Psoas muscle (tissue), 8 donors: ENCODE data around the gene RNF146. TPM values are rescaled to one million over a fixed set of nuclear protein-coding genes. Genes with fewer than 3 reads are reported as not detected.
A peak's percentile ranks its signal among the peaks of the same experiment; 100 is the strongest.

Source experiments
- ATAC-seq, 4 donors: fragments of 200-7000 bp; cut with Tn5 transposase; one replicate each; pipeline ENCODE4 v1.9.1; 2020; ENCODE audit warnings: moderate library complexity in 3 of 4, mild to moderate bottlenecking in 2 of 4
- DNase-seq, 2 donors: peaks; one replicate each; pipeline ENCODE4 v3.0.0-alpha.2; 2020
- H3K27ac ChIP-seq: fragments of 200-600 bp; one replicate; pipeline ENCODE4 v1.8.0; 2022
- H3K27me3 ChIP-seq, 3 donors: fragments of 200-600 bp in 1 of 3; one replicate each; pipeline versions ENCODE4 v1.6.1 to v1.8.0; 2013 to 2022; ENCODE audit warnings: low read length in 2 of 3, mild to moderate bottlenecking in 2 of 3, moderate library complexity in 1 of 3; ENCODE audit not compliant: insufficient read depth in 3 of 3
- H3K36me3 ChIP-seq, 2 donors: fragments of 200-600 bp in 1 of 2; one replicate each; pipeline versions ENCODE4 v1.6.1 to v1.8.0; 2013 to 2022; ENCODE audit warnings: low read depth in 1 of 2, mild to moderate bottlenecking in 1 of 2, moderate library complexity in 1 of 2; ENCODE audit not compliant: insufficient read depth in 1 of 2
- H3K4me1 ChIP-seq: fragments of 200-600 bp; one replicate; pipeline ENCODE4 v1.8.0; 2022
- H3K4me3 ChIP-seq: fragments of 200-600 bp; one replicate; pipeline ENCODE4 v1.8.0; 2022; ENCODE audit warnings: mild to moderate bottlenecking
- H3K9me3 ChIP-seq: fragments of 200-600 bp; one replicate; pipeline ENCODE4 v1.8.0; 2022
- WGBS, 3 donors: extraction: QIAGEN DNeasy Blood & Tissue Kit; methylation state at CpG; one replicate each; pipeline versions ENCODE4 v1.1.6 to v1.1.7; 2013; 5-methylcytosine and 5-hydroxymethylcytosine counted together
- intact Hi-C, 2 donors: fragments of 100-400 bp; cut with DNase I; formaldehyde crosslinking; loops; one replicate each; pipeline versions ENCODE4 v1.11.0 to v1.14.2; 2022
- polyA plus RNA-seq, 3 donors: library from polyadenylated mRNA; stranded (reverse); fragments of 200-250 nt; gene quantifications; one replicate each; pipeline ENCODE4 v1.2.3, GENCODE V29; 2013
- total RNA-seq, 4 donors: library from RNA; stranded (reverse); fragmentation: NEBNext Ultra II Directional in 2 of 4; extraction: Animal tissue kit (Norgen Biotek cat#: 25700) in 2 of 4; gene quantifications; one replicate each; pipeline versions ENCODE4 v1.2.1 to v1.2.4, GENCODE V29; 2021 to 2023
- TF ChIP-seq, protein P1 (sequence below): fragments of 200-600 bp; IDR thresholded peaks from one replicate; pipeline ENCODE4 v1.8.0; 2022; ENCODE audit warnings: antibody characterized with exemption
- donor health status: healthy with polysubstance abuse.
- donor health status: DM: no; HTN: no; CAD: no; lungs with moderate emphysema.
- donor health status: Bipolar disorder and iron deficiency.
- donor health status: healthy.
- donor health status: DM: yes; HTN: yes; CAD: no.
- donor health status: DM: no; HTN: no; CAD: no.
- donor health status: DM: no; HTN: no; CAD: no.
- donor health status: DM: yes; HTN: yes; CAD: no.

Gene RNF146
- total and polyA plus RNA-seq, 7 donors, result 15.9 to 81.5 (median 72.6) TPM

DNA sequence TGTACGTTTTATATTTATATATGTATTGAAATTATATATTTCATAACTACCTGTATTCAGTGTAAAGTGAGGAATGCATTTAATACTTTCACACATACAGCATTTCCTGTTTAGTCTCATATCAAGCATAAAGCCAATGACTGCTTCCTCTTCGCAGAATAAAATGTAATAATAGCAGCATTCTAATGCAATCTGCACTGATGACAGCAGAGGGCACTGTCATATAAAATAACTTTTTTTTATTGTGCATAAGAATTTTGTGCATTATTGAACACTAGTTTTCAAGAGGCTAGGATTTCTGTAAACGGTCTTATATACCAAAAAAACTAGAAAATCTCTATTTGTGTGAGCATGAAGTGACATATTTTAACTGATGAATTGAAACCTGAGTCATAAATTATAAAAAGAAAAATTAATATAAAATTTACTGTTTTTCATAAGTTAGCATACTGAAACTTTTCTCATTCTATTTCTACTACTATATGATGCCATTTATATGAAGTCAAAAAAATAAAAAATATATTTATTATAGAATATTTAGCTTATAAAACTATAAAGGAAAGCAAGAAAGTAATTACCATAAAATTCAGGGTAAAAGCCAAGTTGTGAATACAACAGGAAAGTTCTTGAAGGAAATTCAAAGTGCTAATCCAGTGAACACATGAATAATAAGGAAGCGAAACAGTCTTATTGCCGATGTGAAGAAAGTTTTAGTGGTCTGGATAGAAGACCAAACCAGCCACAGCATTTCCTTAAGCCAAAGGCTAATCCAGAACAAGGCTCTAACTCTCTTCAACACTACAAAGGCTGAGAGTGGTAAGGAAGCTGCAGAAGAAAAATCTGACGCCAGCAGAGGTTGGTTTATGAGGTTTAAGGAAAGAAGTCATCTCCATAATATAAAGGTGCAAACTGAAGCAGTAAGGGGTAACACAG, 36.3 kb downstream of the RNF146 start:
- no peaks in the 10 kb centered on the region for H3K27me3 ChIP-seq
- H3K4me1 ChIP-seq, result peaks cover 14% of the 10 kb centered on the region
- no peaks in the 10 kb centered on the region for H3K36me3 ChIP-seq
- 40 to 49% (median 42%) methylated on average over 6 of the region's 6 CpGs for WGBS, 3 donors
- no peak overlapping the region for H3K4me3 ChIP-seq
- no peak overlapping the region for H3K27ac ChIP-seq
- ATAC-seq, result peak in 3 of 4 donors; percentile 49 to 68 (median 53)
- no peaks in the 10 kb centered on the region for H3K9me3 ChIP-seq
- DNase-seq, result no peak
- intact Hi-C loops, result loop anchor here (5.0 to 10.0 kb wide), 3 partner anchors 122 to 239 kb away; no protein-coding TSS in a partner anchor
- TF ChIP-seq, protein P1, sequence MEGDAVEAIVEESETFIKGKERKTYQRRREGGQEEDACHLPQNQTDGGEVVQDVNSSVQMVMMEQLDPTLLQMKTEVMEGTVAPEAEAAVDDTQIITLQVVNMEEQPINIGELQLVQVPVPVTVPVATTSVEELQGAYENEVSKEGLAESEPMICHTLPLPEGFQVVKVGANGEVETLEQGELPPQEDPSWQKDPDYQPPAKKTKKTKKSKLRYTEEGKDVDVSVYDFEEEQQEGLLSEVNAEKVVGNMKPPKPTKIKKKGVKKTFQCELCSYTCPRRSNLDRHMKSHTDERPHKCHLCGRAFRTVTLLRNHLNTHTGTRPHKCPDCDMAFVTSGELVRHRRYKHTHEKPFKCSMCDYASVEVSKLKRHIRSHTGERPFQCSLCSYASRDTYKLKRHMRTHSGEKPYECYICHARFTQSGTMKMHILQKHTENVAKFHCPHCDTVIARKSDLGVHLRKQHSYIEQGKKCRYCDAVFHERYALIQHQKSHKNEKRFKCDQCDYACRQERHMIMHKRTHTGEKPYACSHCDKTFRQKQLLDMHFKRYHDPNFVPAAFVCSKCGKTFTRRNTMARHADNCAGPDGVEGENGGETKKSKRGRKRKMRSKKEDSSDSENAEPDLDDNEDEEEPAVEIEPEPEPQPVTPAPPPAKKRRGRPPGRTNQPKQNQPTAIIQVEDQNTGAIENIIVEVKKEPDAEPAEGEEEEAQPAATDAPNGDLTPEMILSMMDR, result peak; percentile 70

DNA sequence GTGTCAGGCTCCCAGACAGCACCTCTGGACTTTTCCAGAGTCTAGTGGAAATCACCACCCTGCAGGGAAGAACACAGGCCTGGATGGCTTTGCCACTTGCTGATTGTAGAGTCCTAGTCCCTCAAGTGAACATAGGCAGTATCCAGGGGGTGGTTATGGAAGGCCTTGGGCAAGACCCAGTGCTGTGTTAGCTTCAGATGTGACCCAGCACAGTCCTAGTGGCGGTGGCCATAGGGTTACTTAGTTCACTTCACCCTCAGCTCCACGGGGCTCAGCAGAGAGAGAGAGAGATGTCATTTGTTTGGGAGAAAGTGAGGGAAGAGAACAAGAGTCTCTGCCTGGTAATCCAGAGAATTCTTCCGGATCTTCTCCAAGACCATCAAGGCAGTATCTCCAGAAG, 37.3 kb downstream of the RNF146 start:
- ATAC-seq (peak in 3 of 4 donors; percentile 26 to 42 (median 31)), DNase-seq (no peak)
- no peaks in the 10 kb centered on the region for H3K27me3 ChIP-seq
- peaks cover 4% of the 10 kb centered on the region for H3K9me3 ChIP-seq
- peaks cover 14% of the 10 kb centered on the region for H3K4me1 ChIP-seq
- TF ChIP-seq, protein P1, result no peak
- H3K4me3 ChIP-seq, result no peak overlapping the region
- intact Hi-C loops, result loop anchor here (5.0 to 10.0 kb wide), 3 partner anchors 121 to 238 kb away; no protein-coding TSS in a partner anchor
- H3K27ac ChIP-seq, result no peak overlapping the region
- 90 to 96% (median 92%) methylated on average over 3 of the region's 3 CpGs for WGBS, 3 donors
- H3K36me3 ChIP-seq, result no peaks in the 10 kb centered on the region

DNA sequence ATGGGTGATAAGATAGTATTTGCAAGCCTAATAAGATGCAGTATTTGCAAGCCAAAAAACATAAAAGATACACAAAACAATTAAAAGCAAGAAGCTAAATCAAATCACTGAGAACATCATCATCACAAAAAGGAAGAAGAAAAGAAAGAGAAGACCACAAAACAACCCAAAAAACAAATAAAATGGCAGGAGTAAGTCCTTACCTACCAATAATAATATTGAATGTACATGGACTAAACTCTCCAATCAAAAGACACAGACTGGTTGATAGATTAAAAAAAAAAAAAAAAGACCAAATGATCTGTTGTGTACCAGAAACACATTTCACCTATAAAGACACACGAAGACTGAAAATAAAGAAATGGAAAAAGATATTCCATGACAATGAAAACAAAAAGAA, 39.1 kb downstream of the RNF146 start:
- Histone ChIP-seq H3K4me1 (peaks cover 9% of the 10 kb centered on the region), H3K4me3 (no peak overlapping the region), H3K27me3 (no peaks in the 10 kb centered on the region), H3K27ac (no peak overlapping the region), H3K36me3 (peaks cover 0 to 2% of the 10 kb centered on the region in 2 donors), H3K9me3 (peaks cover 4% of the 10 kb centered on the region)
- TF ChIP-seq, protein P1, result no peak
- intact Hi-C loops, result loop anchor here in 1 of 2 donors (5.0 to 10.0 kb wide), 2 partner anchors 37 to 119 kb away; partner anchors contain the start of gene ECHDC1
- 94 to 97% (median 97%) methylated on average over 1 of the region's 1 CpG for WGBS, 3 donors
- ATAC-seq (no peak), DNase-seq (no peak)

DNA sequence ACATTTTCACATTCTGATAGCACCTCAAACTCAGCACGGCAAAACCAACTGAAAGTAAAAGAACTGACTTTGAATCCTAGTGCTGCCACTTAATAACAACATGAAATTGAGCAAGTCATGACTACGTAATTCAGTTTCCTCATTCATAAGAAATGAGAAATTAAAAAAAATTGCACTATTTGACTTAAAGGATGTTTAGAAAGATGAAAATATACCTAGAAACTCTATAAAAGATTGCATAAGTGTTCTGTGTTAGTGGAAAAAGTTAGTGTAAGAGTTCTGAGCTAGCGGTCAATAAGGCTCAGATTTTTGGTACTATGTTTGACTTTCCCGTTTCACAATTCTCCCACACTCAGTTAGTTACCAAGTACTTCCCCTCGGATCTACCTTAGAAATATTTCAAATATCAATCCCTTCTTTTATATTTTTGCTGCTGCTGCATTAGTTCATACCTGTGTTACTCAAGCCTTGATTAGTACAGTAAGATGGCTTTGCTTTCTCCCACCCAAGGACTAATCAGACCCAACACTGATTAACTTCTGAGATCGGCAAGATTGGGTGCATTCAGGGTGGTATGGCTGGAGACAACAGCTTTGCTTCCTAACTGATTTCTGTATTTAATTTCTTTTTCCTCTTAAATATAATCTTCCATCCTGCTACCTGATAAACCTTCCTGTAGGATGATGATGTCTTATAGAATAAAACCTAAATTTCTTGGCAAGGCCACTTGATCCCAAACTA, 50.9 kb downstream of the RNF146 start:
- no peak for ATAC-seq
- Histone ChIP-seq H3K36me3 (peaks cover 0 to 51% of the 10 kb centered on the region in 2 donors), H3K27ac (no peak overlapping the region), H3K4me1 (no peaks in the 10 kb centered on the region), H3K27me3 (no peaks in the 10 kb centered on the region), H3K9me3 (no peaks in the 10 kb centered on the region), H3K4me3 (no peak overlapping the region)
- WGBS, 3 donors, result 73 to 76% (median 76%) methylated on average over 6 of the region's 6 CpGs
- TF ChIP-seq, protein P1, result no peak
- DNase-seq, result no peak
- intact Hi-C loops, result no loop called here
